Astrocyte (in vitro differentiated cells and primary cell): Measurements from ENCODE around the gene CKAP2. TPM values are rescaled to one million over a fixed set of nuclear protein-coding genes. Genes with fewer than 3 reads are reported as not detected.
"Not testable (repeated sequence)": the region's sequence is repeated elsewhere in the genome, so short reads cannot be mapped to it uniquely, and the experiment has no call there.

Experiments used
- DNase-seq: peaks from one replicate; pipeline ENCODE4 v3.0.0-alpha.2; 2010; ENCODE audit warnings: low read depth
- FAIRE-seq: peaks from 2 replicates; lab custom pipeline; 2011; peaks lifted over from hg19 to GRCh38; lab: Jason Lieb, UNC
- H2AFZ ChIP-seq: 2 replicates; pipeline ENCODE4 v1.6.0; 2012; ENCODE audit warnings: low read depth, low read length, inconsistent platforms
- H3K27ac ChIP-seq: 2 replicates; pipeline ENCODE4 v1.5.1; 2011; ENCODE audit warnings: low read depth, low read length, inconsistent platforms
- H3K27me3 ChIP-seq: 2 replicates; pipeline ENCODE4 v1.6.0; 2011; ENCODE audit warnings: low read length, inconsistent platforms; ENCODE audit not compliant: insufficient read depth
- H3K36me3 ChIP-seq: 2 replicates; pipeline ENCODE4 v1.5.1; 2011; ENCODE audit warnings: low read length, inconsistent platforms; ENCODE audit not compliant: insufficient read depth
- H3K4me1 ChIP-seq: 2 replicates; pipeline ENCODE4 v1.5.1; 2011; ENCODE audit warnings: low read length, inconsistent platforms; ENCODE audit not compliant: insufficient read depth
- H3K4me2 ChIP-seq: 2 replicates; pipeline ENCODE4 v1.6.0; 2012; ENCODE audit warnings: low read length, inconsistent platforms
- H3K4me3 ChIP-seq: 2 replicates; pipeline ENCODE4 v1.5.1; 2011; ENCODE audit warnings: low read depth, mild to moderate bottlenecking, low read length, inconsistent platforms; ENCODE audit not compliant: insufficient read depth
- H3K79me2 ChIP-seq: 2 replicates; pipeline ENCODE4 v1.6.0; 2012; ENCODE audit warnings: mild to moderate bottlenecking, low read length, inconsistent platforms; ENCODE audit not compliant: insufficient read depth
- H3K9ac ChIP-seq: 2 replicates; pipeline ENCODE4 v1.6.0; 2012; ENCODE audit warnings: mild to moderate bottlenecking, low read length, inconsistent platforms
- H3K9me3 ChIP-seq: 2 replicates; pipeline ENCODE4 v1.5.1; 2012; ENCODE audit warnings: low read depth, mild to moderate bottlenecking, low read length, inconsistent platforms; ENCODE audit not compliant: insufficient read depth
- H4K20me1 ChIP-seq: 2 replicates; pipeline ENCODE4 v1.6.0; 2012; ENCODE audit warnings: low read length, inconsistent platforms; ENCODE audit not compliant: insufficient read depth
- H3K27ac Mint-ChIP-seq: one replicate; pipeline ENCODE4 v1.8.0; 2021; ENCODE audit warnings: mild to moderate bottlenecking, mixed read lengths; ENCODE audit not compliant: unreplicated experiment
- H3K27me3 Mint-ChIP-seq: one replicate; pipeline ENCODE4 v1.8.0; 2021; ENCODE audit warnings: low read depth, mixed read lengths; ENCODE audit not compliant: unreplicated experiment
- H3K36me3 Mint-ChIP-seq: one replicate; pipeline ENCODE4 v1.8.0; 2021; ENCODE audit warnings: low read depth, mixed read lengths; ENCODE audit not compliant: unreplicated experiment
- H3K4me1 Mint-ChIP-seq: one replicate; pipeline ENCODE4 v1.8.0; 2021; ENCODE audit warnings: low read depth, mixed read lengths; ENCODE audit not compliant: unreplicated experiment
- H3K4me3 Mint-ChIP-seq: one replicate; pipeline ENCODE4 v1.8.0; 2021; ENCODE audit warnings: mild to moderate bottlenecking, moderate library complexity, mixed read lengths; ENCODE audit not compliant: unreplicated experiment
- H3K9me3 Mint-ChIP-seq: one replicate; pipeline ENCODE4 v1.8.0; 2021; ENCODE audit warnings: mild to moderate bottlenecking, mixed read lengths; ENCODE audit not compliant: unreplicated experiment
- CTCF ChIP-seq: IDR thresholded peaks from 2 replicates; pipeline ENCODE4 v1.5.1; 2011; ENCODE audit warnings: low read depth, mild to moderate bottlenecking, inconsistent platforms, low read length, moderate library complexity; ENCODE audit not compliant: insufficient read depth
- EZH2 ChIP-seq: IDR thresholded peaks from 2 replicates; pipeline ENCODE4 v1.6.1; 2012; ENCODE audit warnings: mild to moderate bottlenecking, low read length, inconsistent platforms; ENCODE audit not compliant: insufficient read depth
- total RNA-seq: library from RNA; stranded (reverse); gene quantifications from 2 replicates; pipeline ENCODE4 v1.2.1, GENCODE V29; 2021

Gene CKAP2
- total RNA-seq, 1 donor from 2014 or later = 48.4 TPM

DNA sequence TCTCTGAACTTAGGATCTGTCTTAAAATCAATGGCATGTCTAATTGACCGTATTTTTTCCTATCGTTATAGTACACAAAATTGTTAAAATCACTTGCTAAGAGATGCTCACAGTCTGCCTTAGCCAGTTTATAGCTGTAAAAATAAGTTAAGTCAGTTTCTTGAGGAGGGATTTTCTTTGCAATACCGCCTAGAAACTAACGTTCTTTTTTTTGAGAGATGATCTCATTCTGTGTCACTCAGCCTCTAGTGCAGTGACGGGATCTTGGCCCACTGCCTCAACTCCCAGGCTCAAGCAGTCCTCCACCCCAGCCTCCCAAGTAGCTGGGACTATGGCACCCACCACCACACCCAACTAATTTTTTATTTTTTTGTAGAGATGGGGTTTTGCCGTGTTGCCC lies 4.4 kb downstream of the CKAP2 start:
- Histone ChIP-seq H3K4me3 (no peak overlapping the region), H3K9ac (no peak overlapping the region), H3K9me3 (no peaks in the 10 kb centered on the region), H3K4me1 (peaks cover 8% of the 10 kb centered on the region), H4K20me1 (peaks cover 5% of the 10 kb centered on the region), H3K36me3 (peaks cover 30% of the 10 kb centered on the region), H2AFZ (no peak overlapping the region), H3K27me3 (no peaks in the 10 kb centered on the region), H3K27ac (peak overlapping the region; percentile 40), H3K79me2 (peaks cover 80% of the 10 kb centered on the region), H3K4me2 (peak overlapping the region; percentile 17)
- DNase-seq (peak; percentile 42), FAIRE-seq (no peak)
- Mint-ChIP-seq H3K4me3 (no peak overlapping the region), H3K27me3 (no peaks in the 10 kb centered on the region), H3K36me3 (peaks cover 17% of the 10 kb centered on the region), H3K4me1 (peaks cover 5% of the 10 kb centered on the region), H3K9me3 (no peaks in the 10 kb centered on the region), H3K27ac (no peak overlapping the region)
- TF ChIP-seq CTCF (no peak), EZH2 (no peak)

- Histone ChIP-seq H3K27ac (no peak overlapping the region), H3K4me2 (no peak overlapping the region), H3K4me1 (peaks cover 5% of the 10 kb centered on the region), H3K36me3 (peaks cover 39% of the 10 kb centered on the region), H2AFZ (no peak overlapping the region), H4K20me1 (peaks cover 5% of the 10 kb centered on the region), H3K27me3 (no peaks in the 10 kb centered on the region), H3K9me3 (no peaks in the 10 kb centered on the region), H3K4me3 (no peak overlapping the region), H3K79me2 (peaks cover 82% of the 10 kb centered on the region), H3K9ac (no peak overlapping the region)
- FAIRE-seq (no peak), DNase-seq (no peak)
- Mint-ChIP-seq H3K9me3 (no peaks in the 10 kb centered on the region), H3K4me1 (peaks cover 5% of the 10 kb centered on the region), H3K27me3 (no peaks in the 10 kb centered on the region), H3K4me3 (no peak overlapping the region), H3K36me3 (peaks cover 18% of the 10 kb centered on the region), H3K27ac (no peak overlapping the region)
- no peak for TF ChIP-seq CTCF
- no peak for TF ChIP-seq EZH2
These were observed 6.0 kb downstream of the CKAP2 start for GRCh38 chr13:52461265-52461664.

GRCh38 chr13:52463526-52463925 lies 8.2 kb downstream of the CKAP2 start:
- FAIRE-seq (no peak), DNase-seq (no peak)
- peaks cover 5% of the 10 kb centered on the region for H4K20me1 ChIP-seq
- Mint-ChIP-seq H3K4me3 (no peak overlapping the region), H3K9me3 (no peaks in the 10 kb centered on the region), H3K27me3 (no peaks in the 10 kb centered on the region), H3K4me1 (peaks cover 5% of the 10 kb centered on the region), H3K36me3 (peaks cover 22% of the 10 kb centered on the region), H3K27ac (no peak overlapping the region)
- no peak overlapping the region for H3K4me2 ChIP-seq
- peaks cover 73% of the 10 kb centered on the region for H3K79me2 ChIP-seq
- no peak overlapping the region for H3K9ac ChIP-seq
- H3K27me3 ChIP-seq = no peaks in the 10 kb centered on the region
- H3K27ac ChIP-seq = no peak overlapping the region
- H3K4me3 ChIP-seq = no peak overlapping the region
- H3K36me3 ChIP-seq = peaks cover 48% of the 10 kb centered on the region
- H3K4me1 ChIP-seq = no peaks in the 10 kb centered on the region
- TF ChIP-seq CTCF (no peak), EZH2 (no peak)
- no peaks in the 10 kb centered on the region for H3K9me3 ChIP-seq
- no peak overlapping the region for H2AFZ ChIP-seq

DNA sequence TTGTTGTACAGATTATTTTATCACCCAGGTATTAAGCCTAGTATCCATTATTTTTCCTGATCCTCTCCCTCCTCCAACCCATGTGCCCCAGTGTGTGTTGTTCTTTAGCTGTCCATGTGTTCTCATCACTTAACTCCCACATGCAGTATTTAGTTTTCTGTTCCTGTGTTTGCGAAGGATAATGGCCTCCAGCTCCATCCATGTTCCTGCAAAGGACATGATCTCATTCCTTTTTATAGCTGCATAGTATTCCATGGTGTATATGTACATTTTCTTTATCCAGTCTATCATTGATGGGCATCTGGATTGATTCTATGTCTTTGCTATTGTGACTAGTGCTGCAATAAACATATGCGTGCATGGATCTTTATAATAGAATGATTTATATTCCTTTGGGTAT lies 13.2 kb downstream of the CKAP2 start:
- H3K27me3 Mint-ChIP-seq, H3K4me3 Mint-ChIP-seq, H3K4me3 ChIP-seq, H3K27ac Mint-ChIP-seq, DNase-seq, H4K20me1 ChIP-seq, H3K9me3 Mint-ChIP-seq, H3K4me2 ChIP-seq, H3K4me1 Mint-ChIP-seq, H3K27me3 ChIP-seq, H2AFZ ChIP-seq, H3K27ac ChIP-seq, FAIRE-seq, H3K4me1 ChIP-seq, H3K9ac ChIP-seq, H3K9me3 ChIP-seq: not testable (repeated sequence)
- Histone ChIP-seq H3K79me2 (peaks cover 34% of the 10 kb centered on the region), H3K36me3 (peaks cover 42% of the 10 kb centered on the region)
- peaks cover 15% of the 10 kb centered on the region for H3K36me3 Mint-ChIP-seq
